SK-N-DZ (cell line): ENCODE data around the gene FUT8.

ENCODE experiments used
- DNase-seq: peaks from one replicate; pipeline ENCODE4 v3.0.0-alpha.2; 2015; ENCODE audit warnings: low spot score

FUT8 gene

GRCh38 chr14:65555358-65555757, 142.8 kb downstream of the FUT8 start:
- DNase-seq: no peak

- no peak for DNase-seq
Measured at GRCh38 chr14:65558363-65558762, 145.8 kb downstream of the FUT8 start.

DNA sequence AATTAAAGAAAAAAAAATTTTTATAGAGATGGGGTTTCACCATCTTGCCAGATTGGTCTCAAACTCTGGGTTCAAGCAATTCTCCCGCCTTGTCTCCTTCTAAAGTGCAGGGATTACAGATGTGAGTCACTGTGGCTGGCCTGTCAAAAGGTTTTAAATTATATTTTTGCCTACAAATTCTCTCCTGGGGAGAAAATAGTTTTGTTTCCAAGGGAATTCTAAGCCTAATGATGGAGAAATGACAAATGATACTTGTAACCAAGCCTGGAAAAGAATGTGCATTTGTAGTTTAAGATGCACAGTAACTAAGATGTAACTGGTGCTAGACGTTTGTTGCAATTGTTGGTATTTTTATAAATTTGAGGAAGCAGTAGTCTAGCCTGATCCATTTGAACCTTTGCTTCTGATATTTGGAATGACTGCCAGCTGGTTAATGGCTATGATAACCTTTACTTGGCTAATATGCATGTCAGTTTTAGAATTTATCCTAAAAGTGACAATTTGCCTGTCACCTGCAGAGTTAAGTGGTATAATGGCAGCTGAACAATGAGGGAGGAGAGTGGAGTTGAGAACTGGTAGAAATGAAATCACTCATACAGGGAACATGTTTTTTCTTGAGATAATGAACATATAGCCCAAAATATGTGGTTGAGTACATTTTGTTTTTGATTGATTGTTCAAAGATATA, 148.0 kb downstream of the FUT8 start:
- DNase-seq: no peak

DNA sequence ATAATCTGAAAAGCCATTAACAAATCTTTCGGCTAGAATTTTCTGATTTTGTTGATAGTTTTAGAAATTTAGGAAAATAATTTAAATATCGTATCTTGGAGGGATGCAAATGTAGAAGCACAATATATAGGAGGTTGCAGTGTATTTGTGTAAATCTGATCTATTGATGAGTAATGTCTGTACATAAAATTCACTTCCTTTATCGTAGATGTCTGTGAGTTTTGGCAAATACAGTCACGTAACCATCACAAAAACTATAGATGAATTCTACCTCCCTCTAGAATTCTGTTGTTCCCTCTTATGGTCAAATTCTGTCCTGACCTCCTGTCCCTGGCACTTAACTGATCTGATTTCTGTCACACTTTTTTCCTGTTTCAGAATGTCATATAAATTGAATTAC, 151.8 kb downstream of the FUT8 start:
- DNase-seq: no peak

DNA sequence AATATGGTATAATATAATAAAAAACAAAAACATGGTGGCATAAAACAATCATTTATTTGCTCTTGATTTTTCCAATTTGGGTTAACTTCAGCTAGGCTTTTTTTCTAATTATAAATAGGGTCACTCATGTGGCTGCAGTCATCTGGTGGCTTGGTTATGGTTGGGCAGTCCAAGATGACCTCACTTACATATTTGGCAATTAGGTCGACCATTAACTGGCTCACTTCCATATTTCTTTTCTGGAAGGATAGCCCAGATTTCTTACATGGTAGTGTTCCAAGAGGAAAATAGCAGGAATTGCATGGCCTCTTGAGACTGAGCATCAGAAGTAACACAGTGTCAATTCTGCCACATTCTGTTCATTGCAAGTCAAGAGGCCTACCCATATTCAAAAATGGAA, 153.4 kb downstream of the FUT8 start:
- no peak for DNase-seq

- DNase-seq: no peak
Measured at GRCh38 chr14:65566820-65567522, 154.4 kb downstream of the FUT8 start.

- no peak for DNase-seq
Measured at GRCh38 chr14:65574611-65575010, 162.1 kb downstream of the FUT8 start.

GRCh38 chr14:65575389-65575788, 162.9 kb downstream of the FUT8 start:
- no peak for DNase-seq

DNA sequence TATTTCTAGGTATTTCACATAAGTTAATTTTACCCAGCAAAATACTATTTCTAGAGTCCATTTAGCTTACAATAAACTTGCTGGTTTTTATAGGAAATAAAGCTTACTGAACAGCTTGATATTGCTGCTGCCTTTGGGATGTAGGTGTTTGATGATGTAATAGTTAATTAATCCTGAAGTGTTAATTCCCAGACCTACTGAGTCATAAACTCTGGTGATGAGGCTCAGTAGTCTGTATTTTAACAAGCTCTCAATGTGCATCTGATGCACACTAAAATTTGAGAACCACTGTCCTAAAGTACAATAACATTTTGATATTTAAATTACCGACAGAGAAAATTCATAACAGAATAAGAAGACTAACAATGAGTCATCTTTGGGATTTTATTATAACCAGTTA, 168.4 kb downstream of the FUT8 start:
- DNase-seq: no peak

DNA sequence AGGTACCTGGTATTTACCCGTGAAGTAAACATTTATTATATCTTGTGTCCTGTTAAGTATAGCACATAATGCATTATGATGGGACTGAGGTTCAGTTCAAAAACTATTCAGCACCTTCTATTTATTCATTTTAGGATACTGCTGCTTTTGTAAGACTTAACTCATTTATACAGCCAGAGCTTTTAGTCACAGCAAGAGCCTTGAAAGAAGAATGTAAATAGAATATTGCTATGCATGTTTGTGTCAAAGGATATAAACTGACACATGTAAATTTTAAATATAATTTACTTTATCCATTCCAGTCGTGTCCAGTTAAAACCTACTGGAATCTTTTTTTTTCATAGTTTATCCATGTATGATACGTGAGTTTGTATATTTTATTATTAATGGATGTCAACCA, 168.8 kb downstream of the FUT8 start:
- DNase-seq: no peak

DNA sequence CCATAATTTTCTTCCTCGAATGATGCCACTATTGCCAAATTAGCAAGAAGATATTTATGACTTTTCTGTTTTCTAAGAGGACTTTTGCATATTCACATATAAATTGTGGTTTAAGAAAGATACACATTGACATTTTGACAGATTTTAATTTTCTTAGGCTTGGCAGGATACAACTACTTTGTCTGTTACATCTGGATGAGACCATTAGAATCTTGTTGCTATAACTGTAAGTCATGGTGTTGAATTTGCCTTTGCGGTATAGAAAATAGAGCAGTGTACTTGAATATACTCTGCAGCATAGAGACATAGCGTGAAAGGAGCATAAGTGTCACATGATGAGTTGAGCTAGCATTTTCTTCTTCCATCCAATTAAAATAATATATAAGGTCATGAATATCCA, 169.3 kb downstream of the FUT8 start:
- DNase-seq: no peak

GRCh38 chr14:65585216-65585615, 172.7 kb downstream of the FUT8 start:
- DNase-seq: no peak

DNA sequence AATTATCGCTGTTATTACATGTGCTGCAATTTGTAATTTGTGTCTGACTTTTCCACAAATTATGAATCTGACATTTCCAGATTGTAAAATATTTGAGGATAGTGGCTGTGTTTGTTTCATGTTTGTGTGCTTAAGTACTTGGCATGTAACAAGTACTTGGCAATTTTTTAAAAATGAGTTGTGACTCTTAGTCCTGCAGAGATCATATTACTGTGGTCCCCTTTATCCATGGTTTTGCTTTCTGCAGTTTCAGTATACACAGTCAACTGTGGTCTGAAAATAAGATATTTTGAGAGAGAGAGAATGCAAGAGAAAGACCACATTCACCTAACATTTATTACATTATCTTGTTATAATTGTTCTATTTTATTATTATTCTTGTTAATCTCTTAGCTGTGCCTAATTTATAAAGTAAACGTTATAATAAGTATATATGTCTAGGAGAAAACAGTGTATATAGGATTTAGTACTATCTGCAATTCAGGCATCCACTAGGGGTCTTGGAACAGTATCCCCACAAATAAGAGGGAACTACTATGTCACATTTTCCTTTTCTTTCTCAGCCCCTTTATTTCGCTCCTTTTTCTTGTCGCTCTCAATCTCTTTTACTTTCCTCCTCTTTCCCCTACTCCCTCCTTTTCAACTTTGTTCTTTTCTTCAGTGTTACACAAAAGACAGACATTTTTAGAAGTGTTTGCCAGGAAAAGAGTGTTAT, 176.1 kb downstream of the FUT8 start:
- no peak for DNase-seq

GRCh38 chr14:65594153-65594881, 181.8 kb downstream of the FUT8 start:
- no peak for DNase-seq

DNA sequence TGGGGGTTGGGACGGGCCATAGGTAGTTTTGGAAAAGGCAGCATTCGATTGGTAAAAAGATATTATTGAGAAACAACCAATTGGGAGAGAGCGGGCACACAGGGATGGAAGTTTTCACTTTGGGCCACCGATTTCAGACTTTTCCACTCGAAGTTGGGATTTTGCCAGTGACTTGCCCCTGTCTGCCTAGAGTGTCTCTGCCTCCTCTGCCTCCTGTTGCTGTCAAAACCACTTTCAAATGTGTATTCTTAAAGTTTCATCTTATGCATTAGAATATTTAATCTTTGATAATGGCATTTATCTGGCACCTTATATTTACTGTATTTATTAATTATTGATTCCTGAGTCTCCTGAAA, 182.3 kb downstream of the FUT8 start:
- DNase-seq: no peak

GRCh38 chr14:65599375-65599774, 186.8 kb downstream of the FUT8 start:
- DNase-seq: no peak

DNA sequence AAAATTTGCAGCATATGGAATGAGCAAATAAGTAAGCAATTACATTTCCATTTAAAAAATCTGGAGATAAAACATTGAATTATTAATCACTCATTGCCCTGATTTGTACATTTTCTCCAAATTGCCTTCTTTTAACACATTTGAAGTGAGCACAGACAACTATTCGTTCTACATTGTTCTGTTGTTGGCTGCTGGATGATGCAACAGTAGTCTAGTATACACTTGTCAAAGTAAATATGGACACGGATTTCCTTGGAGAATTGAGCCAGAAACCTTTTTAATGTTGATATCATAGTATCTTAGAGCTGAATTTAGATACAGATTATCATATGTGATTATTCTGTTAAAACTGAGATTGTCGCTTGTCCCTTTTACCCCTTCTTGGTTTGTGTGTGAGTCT, 188.2 kb downstream of the FUT8 start:
- no peak for DNase-seq

GRCh38 chr14:65604535-65604934, 192.0 kb downstream of the FUT8 start:
- DNase-seq: no peak

GRCh38 chr14:65604936-65605335, 192.4 kb downstream of the FUT8 start:
- DNase-seq: no peak

DNA sequence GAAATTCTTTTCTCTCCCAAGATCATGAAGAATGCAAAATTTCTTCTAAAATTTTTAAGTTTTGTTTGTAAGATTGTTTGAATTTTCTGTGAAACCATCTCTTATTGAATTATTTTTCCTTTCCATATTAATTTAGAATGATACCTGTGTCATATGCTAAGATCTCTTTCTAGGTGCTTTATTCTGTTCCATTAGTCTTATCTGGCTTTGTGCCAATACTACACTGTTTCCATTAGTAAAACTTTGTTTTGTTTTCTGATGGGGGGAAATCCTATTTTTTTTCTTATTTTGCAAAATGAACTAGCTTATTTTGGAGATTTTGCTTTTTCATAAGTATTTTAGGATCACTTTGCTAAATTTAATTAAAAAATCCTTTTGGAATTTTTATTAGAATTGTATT, 193.9 kb downstream of the FUT8 start:
- DNase-seq: no peak

- DNase-seq: no peak
Measured at GRCh38 chr14:65613131-65613650, 200.7 kb downstream of the FUT8 start.

- no peak for DNase-seq
Measured at GRCh38 chr14:65618996-65619395, 206.5 kb downstream of the FUT8 start.
